WI38 (cell line): ENCODE results near the gene OMG.

ENCODE experiments used
- H3K4me3 ChIP-seq: 2 replicates; pipeline ENCODE4 v1.5.1; 2011; ENCODE audit warnings: low read depth, mild to moderate bottlenecking, control low read depth, low read length
- TF ChIP-seq, protein P1 (sequence below): IDR thresholded peaks from 2 replicates; pipeline ENCODE4 v1.5.1; 2012; ENCODE audit warnings: low read depth, mild to moderate bottlenecking, control low read depth, low read length

The OMG gene

GRCh38 chr17:31307640-31308039, 10.6 kb upstream of the OMG start:
- no peak overlapping the region for H3K4me3 ChIP-seq
- TF ChIP-seq, protein P1, sequence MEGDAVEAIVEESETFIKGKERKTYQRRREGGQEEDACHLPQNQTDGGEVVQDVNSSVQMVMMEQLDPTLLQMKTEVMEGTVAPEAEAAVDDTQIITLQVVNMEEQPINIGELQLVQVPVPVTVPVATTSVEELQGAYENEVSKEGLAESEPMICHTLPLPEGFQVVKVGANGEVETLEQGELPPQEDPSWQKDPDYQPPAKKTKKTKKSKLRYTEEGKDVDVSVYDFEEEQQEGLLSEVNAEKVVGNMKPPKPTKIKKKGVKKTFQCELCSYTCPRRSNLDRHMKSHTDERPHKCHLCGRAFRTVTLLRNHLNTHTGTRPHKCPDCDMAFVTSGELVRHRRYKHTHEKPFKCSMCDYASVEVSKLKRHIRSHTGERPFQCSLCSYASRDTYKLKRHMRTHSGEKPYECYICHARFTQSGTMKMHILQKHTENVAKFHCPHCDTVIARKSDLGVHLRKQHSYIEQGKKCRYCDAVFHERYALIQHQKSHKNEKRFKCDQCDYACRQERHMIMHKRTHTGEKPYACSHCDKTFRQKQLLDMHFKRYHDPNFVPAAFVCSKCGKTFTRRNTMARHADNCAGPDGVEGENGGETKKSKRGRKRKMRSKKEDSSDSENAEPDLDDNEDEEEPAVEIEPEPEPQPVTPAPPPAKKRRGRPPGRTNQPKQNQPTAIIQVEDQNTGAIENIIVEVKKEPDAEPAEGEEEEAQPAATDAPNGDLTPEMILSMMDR: no peak

GRCh38 chr17:31299624-31300023, 2.6 kb upstream of the OMG start:
- TF ChIP-seq, protein P1: no peak
- no peak overlapping the region for H3K4me3 ChIP-seq

DNA sequence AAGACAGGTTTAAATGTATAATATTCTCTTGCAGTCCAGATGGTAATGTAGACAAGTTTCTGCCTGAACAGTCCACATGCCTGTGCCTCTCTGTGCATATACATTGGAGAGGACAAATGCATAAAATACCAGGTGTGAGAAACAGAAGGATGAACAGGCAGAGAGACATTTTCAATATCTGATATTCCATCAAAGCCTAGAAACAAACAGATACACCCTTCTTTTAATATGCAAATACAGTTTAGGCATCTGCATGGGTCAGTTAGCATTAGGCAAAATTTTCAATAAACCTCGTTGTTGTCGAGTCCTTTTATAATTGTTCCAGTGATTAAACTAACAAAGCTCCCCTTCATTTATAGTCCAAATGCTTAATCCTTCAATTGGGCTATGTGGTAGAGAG, 897 bp downstream of the OMG start:
- TF ChIP-seq, protein P1: no peak

GRCh38 chr17:31295489-31295871, 1.6 kb downstream of the OMG start:
- H3K4me3 ChIP-seq: no peak overlapping the region
- TF ChIP-seq, protein P1: no peak

More for the DNA sequence above, 897 bp downstream of the OMG start:
- H3K4me3 ChIP-seq: no peak overlapping the region

DNA sequence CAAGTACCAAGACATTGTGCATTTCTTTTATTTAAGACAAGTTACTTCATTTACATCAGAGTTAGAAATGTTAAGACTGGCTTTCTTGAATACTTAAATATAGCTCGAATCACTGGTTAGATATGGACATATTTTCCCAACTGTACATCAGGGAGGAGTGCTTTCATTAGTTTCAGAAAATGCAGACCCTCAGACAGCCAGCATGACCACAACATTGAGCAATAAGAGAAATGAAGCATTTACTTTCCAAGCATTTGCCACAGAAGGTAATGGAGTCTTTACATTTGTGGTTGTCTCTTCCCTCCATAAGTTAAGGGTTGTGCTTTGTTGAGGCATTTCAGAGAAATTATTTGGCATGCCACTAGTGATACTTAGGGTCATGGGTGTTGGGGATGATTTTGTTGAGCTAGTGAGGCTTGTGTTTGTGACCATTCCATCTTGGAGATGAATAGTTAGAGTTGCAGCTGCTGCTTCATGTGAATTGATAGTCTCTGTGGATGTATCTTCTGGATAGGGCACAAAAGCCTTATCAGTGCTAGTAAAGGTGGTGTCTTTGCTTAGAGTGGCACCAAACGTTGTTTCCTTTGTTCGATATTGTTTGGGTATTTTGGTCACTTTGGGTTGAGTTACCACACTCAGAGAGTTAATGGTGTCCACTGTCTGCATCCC, 2.1 kb downstream of the OMG start:
- TF ChIP-seq, protein P1: no peak
- H3K4me3 ChIP-seq: no peak overlapping the region

DNA sequence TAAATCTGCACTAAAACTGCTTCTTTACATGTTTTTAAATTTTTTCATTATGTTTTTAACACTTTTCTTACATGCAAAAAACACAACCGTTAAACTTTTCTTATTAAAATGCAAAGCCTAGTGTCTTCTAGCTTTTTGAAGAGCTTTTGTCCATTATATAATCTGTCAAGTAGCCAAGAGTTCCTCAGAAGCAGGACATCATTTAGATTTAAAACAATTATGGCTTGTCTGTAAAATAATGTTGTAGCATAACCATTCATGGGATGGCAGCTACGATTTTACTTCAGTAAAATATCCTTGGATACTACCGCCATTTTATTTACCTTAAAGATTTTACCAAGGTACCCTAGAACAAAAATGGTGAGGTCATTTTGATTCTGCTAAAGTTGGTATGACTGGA, 2.8 kb downstream of the OMG start:
- TF ChIP-seq, protein P1: no peak
- H3K4me3 ChIP-seq: no peak overlapping the region

DNA sequence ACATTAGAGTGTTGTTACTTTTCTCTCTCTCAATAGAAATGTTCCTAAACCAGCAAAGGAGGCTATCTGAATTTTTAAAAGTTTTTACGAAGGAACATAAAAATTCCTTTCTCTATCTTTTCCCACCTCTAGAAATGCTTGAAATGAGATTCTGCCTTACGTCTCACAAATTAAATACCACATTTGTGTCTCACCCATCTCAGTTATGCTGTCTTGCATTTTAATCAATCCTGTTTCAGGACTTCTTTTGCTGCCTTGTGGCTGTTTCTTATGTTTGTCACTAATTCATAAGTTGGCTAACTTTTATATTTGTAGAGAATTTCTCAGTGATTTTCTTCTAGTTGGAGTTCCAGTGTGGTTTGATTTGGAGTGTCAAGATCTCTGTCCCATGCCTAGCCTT, 3.5 kb downstream of the OMG start:
- H3K4me3 ChIP-seq: no peak overlapping the region
- TF ChIP-seq, protein P1: no peak
